HG03432 (cell line): ENCODE results near the gene ART3.
A peak's percentile ranks its signal among the peaks of the same experiment; 100 is the strongest.

ENCODE experiments used
- ATAC-seq: cut with Tn5 transposase; IDR thresholded peaks from one replicate; pipeline ENCODE4 v1.9.1; 2021; ENCODE audit warnings: mild to moderate bottlenecking, moderate library complexity; ENCODE audit not compliant: unreplicated experiment

The ART3 gene

DNA sequence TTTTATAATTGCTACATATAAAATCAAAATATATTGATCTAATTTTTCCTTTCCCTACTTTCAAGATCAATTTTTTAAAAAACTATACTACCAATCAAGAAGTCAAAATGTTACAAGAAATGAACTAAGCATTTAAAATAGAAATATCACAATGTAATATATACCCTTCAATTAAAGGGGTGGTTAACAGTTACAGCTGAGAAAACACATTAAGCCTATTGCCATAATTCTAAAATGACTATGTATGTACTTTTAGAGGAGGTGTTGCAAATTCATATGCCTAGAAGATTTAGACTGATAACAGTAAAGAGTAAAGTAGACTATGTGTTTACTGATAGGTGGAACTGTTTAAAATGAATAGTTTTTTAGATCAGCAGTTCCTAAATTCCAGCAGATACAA, 70.0 kb downstream of the ART3 start:
- no peak for ATAC-seq

DNA sequence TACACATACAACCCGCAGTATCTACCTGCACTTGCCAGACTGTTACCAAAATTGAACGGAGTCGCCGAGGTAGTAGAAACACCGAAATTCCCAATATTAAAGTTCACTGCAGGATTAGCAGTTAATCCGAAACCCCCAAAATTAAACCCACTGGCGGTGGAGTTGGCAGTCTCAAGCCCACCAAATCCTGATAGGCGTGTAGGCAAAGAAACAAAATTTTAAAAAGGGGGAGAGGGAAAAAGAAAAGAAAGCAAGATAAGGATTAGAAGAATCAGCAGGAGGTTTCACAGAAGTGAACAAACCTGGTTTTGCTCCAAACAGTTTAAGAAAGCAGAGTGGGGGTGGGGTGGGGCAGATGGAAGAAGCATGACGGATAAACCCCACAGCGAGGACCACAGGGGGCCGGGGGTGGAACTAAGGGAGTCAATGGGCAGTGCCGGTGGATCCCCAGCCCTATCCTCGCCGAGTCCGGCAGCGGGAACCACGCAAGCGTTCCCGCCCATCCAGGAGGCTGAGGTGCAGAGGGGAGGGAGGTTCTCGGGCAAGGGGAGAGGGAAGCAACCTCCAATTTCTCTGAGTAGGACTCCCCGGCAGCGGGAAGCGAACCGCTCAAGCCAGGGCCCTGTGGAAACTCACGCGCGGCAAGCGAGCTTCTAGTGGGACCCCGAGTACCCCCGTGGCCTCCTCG, 73.1 kb downstream of the ART3 start:
- ATAC-seq = peak; percentile 53

DNA sequence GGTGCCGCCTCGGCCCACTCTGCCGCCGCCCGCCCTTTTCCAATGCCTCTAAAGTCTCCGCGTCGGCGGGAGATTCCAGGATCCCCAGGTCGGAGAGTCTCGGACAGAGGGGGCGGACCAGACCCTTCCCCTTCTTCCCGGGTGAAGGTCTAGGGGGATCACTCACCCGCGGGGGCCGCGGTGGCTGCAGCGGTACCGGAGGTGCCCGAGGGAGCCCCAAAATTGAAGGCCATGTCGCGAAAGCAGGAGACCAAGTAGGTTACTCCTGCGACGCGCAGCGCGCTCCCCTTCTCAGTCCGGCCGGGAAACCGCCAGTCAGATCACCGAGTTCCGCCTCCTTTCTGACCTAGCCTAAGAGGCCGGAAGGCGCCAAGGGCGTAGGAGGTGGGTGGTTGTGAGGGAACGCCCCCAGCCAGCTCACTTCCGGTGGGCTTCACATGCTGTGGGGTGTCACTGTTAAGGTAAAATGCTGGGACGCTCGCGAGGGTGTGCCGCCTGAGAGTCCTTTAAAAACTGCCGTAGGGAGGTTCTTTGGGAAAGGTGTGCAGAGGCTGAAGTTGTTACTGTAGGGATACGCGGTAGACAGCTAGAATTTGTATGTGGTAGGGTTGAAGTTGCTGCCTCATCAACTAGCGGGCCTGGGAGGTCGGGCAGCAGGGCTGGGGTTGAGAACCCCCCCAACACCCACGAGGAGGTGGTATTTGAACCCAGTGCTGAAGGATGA, 73.8 kb downstream of the ART3 start, which contains the start of gene NUP54:
Gene NUP54 (minus strand): TSS at position 256 of the 724 bp plus-strand sequence. CDS start 23 bp downstream, at position 233.
- peak; percentile 99 for ATAC-seq

DNA sequence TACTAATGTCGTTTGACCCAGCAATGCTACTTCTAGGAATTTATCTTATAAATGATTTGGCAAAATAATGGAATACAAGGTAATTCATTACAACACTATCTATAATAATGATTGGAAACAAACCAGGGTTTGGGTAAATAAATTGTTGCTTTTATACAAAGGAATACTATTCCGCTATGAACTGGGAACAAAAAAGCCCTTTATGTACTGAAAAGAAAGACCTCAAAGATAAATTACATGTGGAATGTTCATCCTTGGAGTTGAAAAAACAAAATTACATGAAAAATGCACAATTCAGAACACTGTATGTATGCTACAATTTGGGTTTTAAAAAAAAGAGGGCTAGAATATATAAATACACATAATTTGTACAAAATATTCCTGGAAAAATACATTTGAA, 78.8 kb downstream of the ART3 start:
- ATAC-seq = no peak

DNA sequence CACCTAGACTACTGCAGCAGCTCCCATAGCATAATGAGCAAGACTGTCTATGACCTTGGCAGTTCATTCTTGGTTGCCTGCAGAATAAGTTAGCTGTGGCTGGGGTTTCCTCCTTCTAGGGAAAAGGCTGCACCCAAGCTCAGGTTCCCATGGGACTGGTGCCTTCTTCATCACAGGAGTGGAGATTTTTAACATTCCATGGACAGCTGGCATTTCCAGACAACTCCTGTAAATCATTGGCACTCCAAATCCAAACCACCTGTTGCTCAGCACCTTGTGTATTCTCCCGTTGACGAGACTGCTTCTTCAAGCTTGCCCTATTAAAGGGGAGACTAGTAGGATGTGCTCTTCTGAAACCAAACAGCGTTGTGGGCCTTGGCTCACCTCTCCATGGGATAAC, 81.5 kb downstream of the ART3 start:
- no peak for ATAC-seq

DNA sequence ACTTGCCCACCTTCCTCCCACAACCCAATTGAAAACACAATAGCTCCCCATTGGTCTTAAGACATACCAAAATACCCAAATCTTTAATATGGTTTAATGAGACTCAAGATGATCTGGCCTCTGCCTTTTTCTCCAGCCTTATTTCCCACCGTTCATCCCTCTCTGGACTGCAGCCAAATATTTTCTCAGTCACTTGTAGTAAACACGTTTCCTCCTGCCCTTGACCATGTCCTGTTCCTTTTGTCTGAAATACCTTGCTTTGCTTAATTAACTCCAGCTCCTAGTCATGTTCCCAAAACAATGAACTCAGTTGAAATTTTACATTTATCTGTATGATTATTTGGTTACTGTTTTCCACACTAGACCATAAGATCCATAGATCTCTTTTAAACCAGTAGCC, 82.1 kb downstream of the ART3 start:
- no peak for ATAC-seq

DNA sequence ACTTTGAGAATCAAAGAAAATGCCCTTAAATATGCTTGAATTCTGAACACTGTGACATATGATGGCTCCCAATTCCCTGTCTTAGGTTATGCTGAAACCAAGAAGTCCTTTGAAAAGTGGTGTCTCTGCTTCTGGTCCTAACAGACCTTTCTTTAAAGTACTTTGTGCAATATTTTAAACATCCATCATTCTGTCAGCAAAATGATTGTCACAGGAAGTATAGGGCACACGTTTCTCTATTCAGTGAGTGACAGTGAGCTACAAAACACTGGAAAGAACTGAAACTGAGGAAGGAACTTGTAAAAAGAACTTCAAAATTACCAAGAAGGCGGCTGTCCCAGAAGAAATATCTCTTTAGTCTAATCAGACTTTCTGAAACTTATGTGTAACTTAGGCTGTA, 85.8 kb downstream of the ART3 start:
- ATAC-seq = no peak
